SK-MEL-5 (cell line): ENCODE measurements around the gene TRIM40. TPM values are rescaled to one million over a fixed set of nuclear protein-coding genes. Genes with fewer than 3 reads are reported as not detected.
"Not testable (repeated sequence)": the region's sequence is repeated elsewhere in the genome, so short reads cannot be mapped to it uniquely, and the experiment has no call there.

Experiments
- DNase-seq: peaks from one replicate; pipeline ENCODE4 v3.0.0-alpha.2; 2016; ENCODE audit warnings: low read depth, low spot score
- in situ Hi-C: cut with HindIII; loops from 2 replicates; pipeline ENCODE4 v1.10.0; 2016; ENCODE audit warnings: low sequenced_read_pairs, high pct_unique_total_duplicates, low pct_unique_long_range_greater_than_20kb
- total RNA-seq: library from RNA; depleted of rRNA; stranded (reverse); fragments of >200 nt; shearing (Covaris generic); gene quantifications from 2 replicates; pipeline ENCODE4 v1.2.3, GENCODE V29; 2014

Gene TRIM40
- total RNA-seq, 1 experiment from 2014 or later = not detected

DNA sequence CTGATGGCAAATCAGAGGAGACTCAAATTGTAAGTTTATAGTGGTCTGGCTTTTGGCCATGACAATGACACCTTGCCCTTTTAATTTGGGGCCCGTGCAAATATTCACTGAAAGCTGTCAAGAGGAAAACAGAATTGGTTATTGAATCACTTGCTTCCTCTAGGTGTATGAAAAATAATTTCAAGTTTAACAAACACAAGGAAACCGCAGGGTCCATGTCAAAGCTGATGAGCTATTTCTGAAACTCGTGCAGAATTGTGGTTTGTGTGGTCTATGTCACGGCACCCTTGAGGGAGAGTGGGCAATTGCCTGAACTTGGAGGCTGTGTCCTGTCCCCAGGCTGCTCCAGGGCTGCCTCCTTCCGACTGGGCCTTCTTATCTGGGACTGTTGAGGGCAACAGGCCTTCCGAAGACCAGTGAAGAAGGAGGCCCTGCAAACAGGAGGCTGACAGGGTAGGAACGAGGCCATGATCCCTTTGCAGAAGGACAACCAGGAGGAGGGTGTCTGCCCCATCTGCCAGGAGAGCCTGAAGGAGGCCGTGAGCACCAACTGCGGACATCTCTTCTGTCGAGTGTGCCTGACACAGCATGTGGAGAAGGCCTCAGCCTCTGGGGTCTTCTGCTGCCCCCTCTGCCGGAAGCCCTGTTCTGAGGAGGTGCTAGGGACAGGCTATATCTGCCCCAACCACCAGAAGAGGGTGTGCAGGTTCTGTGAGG, 788 bp downstream of the TRIM40 start:
- no peak for DNase-seq
- in situ Hi-C loops = no loop called here

DNA sequence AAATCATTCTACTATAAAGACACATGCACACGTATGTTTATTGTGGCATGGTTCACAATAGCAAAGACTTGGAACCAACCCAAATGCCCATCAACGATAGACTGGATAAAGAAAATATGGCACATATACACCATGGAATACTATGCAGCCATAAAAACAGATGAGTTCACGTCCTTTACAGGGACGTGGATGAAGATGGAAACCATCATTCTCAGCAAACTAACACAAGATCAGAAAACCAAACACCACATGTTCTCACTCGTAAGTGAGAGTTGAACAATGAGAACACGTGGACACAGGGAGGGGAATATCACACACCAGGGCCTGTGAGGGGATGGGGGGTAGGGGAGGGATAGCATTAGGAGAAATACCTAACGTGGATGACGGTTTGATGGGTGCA, 4.3 kb downstream of the TRIM40 start:
- DNase-seq, in situ Hi-C loops: not testable (repeated sequence)

DNA sequence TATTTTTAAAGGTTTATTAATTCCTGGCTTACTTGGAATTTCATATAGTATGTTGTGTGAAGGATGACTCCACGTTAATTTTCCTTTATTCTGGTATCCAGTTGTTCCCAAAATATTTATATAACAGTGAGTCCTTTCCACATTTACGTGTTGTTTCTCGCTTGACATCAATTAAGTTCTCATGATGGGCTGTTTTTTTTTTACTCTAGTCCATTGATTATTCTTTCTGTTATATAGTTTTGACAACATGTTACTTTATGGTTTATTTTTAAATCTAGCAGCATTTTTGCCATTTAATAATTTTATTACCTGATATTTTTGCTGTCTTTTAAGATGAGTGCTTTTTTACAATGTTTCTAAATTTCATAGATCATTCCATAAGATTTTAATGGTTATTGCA, 6.7 kb downstream of the TRIM40 start:
- in situ Hi-C loops = no loop called here
- DNase-seq = no peak

DNA sequence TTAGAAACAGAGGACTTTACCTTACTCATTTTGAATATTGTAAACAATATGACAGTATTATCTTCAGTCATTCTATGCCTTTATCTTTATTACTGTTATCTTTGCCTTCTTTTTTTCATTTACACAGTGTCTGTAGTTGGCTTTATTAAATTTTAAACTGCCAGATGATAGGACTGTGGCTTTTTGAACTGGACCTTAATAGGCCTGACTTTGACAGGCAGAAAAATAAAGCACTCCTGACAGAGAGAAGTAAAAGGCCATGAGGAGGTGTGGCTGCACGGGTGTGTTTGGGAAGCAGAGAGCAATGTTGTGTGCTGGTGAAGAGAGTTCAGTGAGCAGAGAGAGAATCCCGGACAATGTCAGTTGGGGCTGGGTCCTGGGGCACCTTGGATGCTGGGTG, 7.8 kb downstream of the TRIM40 start:
- in situ Hi-C loops = no loop called here
- DNase-seq = no peak

DNA sequence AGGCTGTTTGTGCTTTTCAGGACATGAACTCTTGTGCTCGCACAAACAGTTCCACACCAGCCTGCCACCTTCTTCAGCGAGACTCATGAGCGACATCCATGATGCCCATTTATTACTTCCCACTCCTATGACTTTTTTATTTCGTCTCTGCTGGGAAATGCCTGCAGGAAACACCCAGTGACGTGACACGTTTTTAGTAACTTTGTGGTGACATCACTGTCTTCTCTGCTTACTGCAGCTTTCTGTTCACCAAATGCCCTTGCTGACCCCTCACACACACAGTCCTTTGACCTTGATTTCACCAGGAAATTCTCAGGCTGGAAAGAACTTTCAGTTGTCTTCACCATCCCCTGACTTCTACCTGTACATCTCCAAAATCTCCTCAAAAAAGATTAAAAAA, 8.9 kb downstream of the TRIM40 start:
- in situ Hi-C loops = no loop called here
- no peak for DNase-seq

DNA sequence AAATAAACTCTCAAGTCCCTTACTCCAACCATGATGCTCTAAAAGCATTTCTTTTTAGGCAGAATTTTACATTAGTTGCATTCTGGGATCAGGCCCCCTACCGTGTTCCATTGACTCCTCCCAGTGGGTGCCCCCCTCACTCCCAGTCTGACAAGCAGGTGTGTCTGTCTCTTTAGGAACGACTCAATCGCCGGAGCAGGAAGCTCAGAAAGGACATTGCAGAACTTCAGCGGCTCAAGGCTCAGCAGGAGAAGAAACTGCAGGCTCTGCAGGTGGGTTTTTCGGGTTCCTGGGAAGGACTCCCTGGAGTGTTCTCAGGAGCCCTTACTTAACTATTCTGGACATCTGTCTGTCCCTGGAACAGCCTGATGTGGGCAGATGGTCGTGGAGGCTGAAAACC, 9.9 kb downstream of the TRIM40 start:
- DNase-seq = no peak
- in situ Hi-C loops = no loop called here

DNA sequence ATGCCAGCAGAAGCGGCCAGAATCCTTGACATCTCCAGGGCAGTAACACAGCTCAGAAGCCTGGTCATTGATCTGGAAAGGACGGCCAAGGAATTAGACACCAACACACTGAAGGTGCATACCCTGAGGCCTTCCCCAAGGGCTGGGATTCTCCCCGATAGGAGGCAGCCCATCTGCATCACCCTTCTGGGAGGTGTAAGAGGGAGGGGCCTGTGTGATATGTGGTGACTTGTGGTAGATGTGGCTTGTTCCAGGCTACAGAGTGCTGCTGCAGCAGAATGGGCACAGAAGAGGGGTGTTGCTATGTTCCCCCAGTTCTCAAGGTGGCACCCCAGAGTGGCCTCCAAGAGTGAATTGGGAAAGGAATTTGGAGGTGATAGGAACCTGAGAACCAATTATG, 11.2 kb downstream of the TRIM40 start:
- DNase-seq = no peak
- in situ Hi-C loops = no loop called here

DNA sequence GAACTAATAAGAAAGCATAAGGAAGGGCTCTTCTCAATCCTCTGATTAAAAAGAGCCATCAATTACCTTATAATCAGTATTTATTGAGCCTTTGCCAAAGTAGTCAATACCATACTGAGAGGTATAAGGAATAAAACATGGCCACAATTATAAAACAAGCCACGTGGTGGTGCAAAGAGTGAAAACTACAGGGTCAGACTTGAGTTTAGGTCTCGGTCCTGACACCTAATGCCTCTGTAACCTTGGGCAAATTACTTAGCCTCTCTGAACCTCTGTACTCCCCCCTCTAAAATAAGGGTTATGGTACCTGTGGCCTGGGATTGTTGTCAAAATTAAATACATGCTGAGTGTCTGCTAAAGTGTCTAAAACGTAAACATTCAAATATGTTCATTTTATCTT, 13.3 kb downstream of the TRIM40 start:
- DNase-seq = no peak
- in situ Hi-C loops = no loop called here

DNA sequence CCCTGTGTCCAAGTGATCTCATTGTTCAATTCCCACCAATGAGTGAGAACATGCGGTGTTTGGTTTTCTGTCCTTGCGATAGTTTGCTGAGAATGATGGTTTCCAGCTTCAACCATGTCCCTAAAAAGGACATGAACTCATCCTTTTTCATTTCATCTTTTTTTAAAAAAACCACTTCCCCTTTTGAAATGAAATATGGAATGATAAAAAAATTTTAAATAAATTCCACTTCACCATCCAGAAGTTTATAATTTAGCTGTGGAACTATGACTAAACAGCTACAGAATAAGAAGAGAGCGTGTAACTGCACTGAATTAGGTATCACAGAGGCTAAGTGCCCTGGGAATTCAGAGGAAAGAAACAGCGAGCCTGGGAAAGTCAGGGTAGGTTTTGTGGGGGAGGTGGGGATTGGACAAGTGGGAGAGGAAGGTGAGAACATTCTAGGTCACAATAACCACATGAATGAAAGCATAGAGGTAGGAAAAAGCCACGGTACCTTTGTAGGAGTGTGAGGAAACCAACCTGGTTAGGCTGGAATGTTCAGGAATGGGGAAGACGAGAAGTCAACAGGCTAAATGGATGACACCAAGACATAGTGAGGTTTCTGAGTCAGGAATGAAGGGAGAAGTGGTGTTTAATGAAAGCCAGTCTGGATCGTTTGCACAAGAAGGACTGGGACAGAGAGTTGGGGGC, 14.1 kb downstream of the TRIM40 start:
- no peak for DNase-seq
- in situ Hi-C loops = no loop called here

DNA sequence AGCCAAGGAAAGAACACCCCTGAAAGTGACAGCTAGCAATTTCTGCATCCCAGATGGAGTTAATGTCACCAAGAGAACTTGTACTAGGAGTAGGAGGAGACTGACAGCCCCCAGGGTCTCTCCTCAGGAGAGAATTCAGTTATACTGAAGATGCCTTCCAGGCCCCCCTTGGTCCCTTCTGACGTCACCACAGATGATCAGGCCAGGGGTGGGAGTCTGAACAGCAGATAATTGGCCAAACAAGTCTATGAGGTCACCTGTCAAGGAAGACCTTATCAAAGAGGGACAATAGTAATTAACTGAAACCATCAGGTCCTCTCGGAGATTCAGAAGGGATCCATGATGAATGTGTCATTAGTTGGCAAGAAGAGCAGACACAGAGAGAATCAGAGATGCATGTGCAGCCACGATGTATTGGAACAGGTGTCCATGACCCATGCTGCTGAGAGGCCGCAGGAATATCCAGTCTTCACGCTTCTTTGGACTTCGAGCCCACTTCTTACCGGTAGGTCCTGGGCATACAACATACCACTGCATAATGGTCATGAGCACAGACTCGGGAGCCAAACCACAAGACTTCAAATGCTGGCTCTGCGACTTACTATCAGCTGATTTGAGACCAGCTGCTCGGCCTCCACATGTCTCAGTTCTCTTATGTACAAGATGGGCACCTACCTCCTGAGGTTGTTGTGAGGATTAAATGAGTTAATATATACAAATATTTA, 14.9 kb downstream of the TRIM40 start:
- in situ Hi-C loops = no loop called here
- DNase-seq = no peak

DNA sequence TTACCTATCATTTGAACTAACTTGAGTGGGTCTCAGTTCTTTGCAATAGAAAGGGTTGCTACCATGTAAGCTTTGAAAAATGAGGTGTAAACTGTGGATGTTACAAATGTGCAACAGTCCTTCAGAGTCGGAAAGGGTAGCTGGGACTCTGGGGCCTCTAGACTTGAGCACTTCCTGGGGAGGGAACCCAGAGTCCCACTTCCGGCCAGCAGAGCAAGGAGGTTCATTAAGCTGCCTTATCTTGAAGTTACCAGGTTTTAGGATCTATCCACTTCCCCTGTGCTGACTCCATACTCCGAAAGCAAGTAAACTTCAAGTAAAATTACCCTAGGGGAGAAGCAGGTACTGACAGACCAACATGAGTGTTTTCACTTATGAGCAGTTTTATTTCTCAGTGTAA, 15.6 kb downstream of the TRIM40 start:
- in situ Hi-C loops = no loop called here

DNA sequence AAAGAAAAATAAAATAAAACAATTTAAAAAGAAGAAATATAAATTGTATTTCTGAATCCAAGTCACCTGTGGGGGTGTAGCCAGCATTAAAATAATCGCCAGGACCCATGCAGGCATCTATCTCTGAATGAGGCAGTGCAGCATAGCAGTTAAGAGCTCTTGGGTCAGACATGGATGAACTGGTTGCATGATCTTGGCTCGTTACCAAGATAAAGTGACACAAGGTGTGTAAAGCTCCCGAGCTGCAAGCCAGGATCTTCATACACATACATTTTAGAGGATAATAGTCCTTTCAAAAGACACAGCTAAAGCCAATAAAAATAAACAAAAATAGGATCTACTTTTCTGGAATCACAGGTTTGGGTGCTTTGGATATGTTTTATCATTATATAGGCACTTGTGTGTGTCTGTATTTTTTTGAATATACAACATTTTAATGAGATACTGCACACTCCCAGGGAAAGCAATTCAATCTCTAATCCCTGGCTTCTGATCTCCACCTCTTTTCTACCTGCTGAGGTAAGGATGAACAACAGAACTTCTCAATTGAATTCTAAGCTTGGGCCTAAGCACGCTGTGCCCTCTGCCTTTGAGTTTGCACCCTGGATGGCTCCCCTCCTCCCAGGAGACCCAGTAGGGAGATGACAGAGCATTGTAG, 16.2 kb downstream of the TRIM40 start:
- in situ Hi-C loops = no loop called here

More for the DNA sequence above, 15.6 kb downstream of the TRIM40 start:
- DNase-seq = no peak

DNA sequence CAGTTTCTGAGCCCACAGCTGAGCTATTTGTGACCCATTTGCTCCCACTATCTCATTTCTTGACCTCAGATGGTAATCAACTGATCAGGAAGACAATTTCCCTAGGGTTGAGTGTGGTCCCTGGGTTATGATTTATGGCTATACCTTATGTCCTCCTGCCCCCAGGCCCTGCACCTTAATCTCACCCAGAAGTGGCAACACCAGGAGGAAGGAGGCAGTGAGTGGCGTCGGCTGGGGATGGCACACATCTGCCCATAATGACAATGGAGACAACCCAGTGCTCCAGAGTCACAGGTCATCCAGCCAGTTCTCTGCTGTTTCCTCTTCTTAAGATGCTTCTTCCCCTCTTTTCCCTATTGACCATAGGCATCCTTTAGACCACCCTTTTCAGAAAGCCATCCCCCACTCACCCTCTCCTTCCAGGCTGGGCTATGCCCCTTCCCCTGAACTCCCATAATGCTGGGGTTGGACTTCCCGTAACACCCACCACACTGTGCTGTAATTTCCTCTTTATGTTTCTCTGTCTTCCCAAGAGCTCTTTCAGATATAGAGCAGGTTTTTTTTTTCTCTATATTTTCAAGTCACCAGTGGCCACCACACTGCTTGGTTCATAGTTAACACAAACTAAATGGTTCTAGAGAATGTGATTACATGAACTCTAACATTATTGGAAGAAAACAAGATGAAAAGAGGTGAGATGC, 17.1 kb downstream of the TRIM40 start:
- in situ Hi-C loops = no loop called here

More for the DNA sequence above, 16.2 kb downstream of the TRIM40 start:
- DNase-seq = no peak

DNA sequence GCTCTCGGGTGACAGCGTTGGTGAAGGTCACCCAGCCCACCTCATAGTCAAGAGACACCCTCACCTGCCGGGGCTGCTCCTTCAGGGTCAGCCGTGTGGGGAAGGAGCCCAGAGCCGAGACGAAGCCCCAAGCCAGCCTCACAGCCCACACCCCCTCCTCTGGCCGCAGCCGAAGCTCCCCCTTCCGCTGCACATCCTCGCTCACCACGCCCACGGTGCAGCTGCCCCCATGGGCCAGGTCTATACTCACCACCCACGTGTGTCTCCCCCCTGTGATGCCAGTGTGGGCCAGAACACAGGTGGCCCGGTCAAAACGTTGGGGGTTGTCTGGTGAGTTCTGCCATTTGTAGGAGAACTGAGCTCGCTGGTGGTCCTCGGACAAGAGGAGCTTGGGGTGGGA, 18.1 kb downstream of the TRIM40 start:
- DNase-seq = no peak
- in situ Hi-C loops = no loop called here

More for the DNA sequence above, 17.1 kb downstream of the TRIM40 start:
- DNase-seq = no peak

DNA sequence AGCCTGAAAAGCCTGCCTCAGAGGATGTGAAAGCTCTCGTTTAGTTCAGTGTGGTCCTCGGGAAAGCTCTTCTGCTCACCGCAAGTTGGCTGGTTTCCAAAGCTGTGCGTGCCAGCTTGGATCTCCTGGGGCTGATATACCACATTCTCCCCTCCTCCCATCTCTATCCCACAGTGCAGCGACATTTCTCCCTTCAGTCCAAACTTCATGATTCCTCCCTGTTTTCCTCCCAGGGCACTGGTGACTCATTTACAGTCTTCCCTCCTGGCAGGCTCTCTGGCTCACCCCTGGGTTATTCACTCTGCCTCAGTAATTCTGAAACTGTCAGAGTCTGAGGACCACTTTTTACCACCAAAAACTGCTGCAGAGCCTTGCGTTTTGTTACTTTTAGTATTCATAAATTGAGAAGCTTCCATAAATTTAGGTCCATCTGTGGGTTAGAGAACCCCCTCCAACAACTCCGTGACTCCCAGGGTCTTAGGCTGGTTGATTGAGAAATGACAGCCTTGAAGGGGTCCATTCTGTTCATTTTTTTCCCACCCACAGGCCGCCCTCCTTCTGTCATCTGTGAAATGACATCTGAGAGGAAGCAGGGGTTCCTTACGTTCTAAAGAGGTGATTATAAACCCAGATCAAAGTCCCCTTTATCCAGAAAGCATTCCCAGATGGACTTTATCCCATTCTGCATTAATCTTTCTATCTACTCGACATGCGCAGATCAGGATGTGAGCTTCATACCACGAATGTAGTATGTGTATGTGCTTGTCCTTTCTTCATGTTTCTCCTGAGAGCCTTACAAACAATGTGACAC, 19.0 kb downstream of the TRIM40 start:
- in situ Hi-C loops = no loop called here
- peak; percentile 11 for DNase-seq

DNA sequence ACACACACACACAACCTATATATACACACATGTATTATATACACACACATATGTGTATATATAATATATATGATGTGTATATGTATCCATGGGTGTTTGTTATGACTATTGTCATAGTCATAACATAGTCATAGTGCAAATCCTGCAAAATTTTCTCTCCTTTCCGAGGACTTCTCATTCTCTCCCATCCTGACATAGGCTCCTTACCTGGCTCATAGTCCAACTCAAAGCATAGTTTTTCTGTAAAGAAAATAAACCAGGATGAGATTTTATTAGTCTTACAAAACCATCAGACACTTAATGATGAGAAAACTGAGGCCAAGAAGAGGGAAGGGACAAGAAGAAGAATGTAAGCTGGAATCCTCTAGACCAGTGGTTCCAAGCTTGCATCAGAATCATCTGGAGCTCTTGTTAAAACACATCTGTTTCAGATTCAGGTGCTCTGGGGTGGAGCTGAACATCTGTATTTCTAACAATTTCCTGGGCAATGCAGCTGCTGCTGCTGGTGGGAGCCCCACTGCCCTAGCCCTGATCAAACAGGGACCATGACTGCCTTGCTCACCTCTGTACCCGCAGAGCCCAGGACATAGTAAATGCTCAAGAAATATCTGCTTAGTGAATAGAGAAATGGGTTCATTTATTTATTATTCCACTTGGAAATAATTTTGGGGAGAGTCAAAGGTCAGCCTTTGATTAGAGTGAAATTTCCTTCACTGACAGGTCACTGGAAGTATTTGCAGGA, 19.8 kb downstream of the TRIM40 start:
- no peak for DNase-seq
- in situ Hi-C loops = no loop called here
